Sigmoid colon (tissue), 4 donors: ENCODE results near the gene CD55.

Source experiments
- CTCF ChIP-seq, 4 experiments: fragments of 450-650 bp in 3 of 4; fragments of 200-600 bp in 1 of 4; IDR thresholded peaks; one replicate each; pipeline ENCODE4 v1.5.1; 2016 to 2019; ENCODE audit warnings: antibody characterized with exemption in 4 of 4, mild to moderate bottlenecking in 3 of 4, moderate library complexity in 2 of 4
- EP300 ChIP-seq, 4 donors: sonication (generic); formaldehyde crosslinking; IDR thresholded peaks; one replicate each; pipeline ENCODE4 v1.6.1; 2017; ENCODE audit warnings: antibody characterized with exemption in 4 of 4

GRCh38 chr1:207362962-207363860, 41.7 kb downstream of the CD55 start:
- TF ChIP-seq CTCF (IDR thresholded peaks at IDR 0.05) (no peak), EP300 (IDR thresholded peaks at IDR 0.05) (no peak)
